PC-9 (cell line): Measurements from ENCODE around the gene TMEM30B. TPM values are rescaled to one million over a fixed set of nuclear protein-coding genes. Genes with fewer than 3 reads are reported as not detected.

ENCODE experiments used
- BruUV-seq: library from RNA; stranded (reverse); fragments of 400-500 nt; replicated peaks from 2 replicates; lab custom pipeline; 2021; lab: Mats Ljungman, UMichigan
- CTCF ChIA-PET: fragments of 300-600 bp; sonication (Branson Sonifier 250); formaldehyde crosslinking; loops from one replicate; lab custom pipeline; 2022; ENCODE audit warnings: antibody characterized with exemption; lab: Charles Lee
- POLR2A ChIA-PET: fragments of 300-600 bp; sonication (Branson Sonifier 250); formaldehyde crosslinking; loops from one replicate; lab custom pipeline; 2022; ENCODE audit warnings: antibody characterized with exemption; ENCODE audit not compliant: unreplicated experiment; lab: Charles Lee
- DNase-seq, 2 experiments: peaks; one replicate each; pipeline versions ENCODE4 v3.0.0 to v3.0.0-alpha.2; 2015 to 2022; ENCODE audit warnings: mixed read lengths in 1 of 2
- H2AFZ ChIP-seq: fragments of 200-600 bp; sonication (generic); 2 replicates; pipeline ENCODE4 v1.8.1; 2017; ENCODE audit warnings: antibody characterized with exemption
- H3F3A ChIP-seq: fragments of 200-600 bp; sonication (generic); 2 replicates; pipeline ENCODE4 v1.8.1; 2017; ENCODE audit warnings: antibody characterized with exemption, mild to moderate bottlenecking, low read depth; ENCODE audit not compliant: insufficient read depth
- H3K27ac ChIP-seq: fragments of 200-600 bp; sonication (generic); 2 replicates; pipeline ENCODE4 v1.6.1; 2016; ENCODE audit warnings: mixed run types
- H3K27me3 ChIP-seq: fragments of 200-600 bp; sonication (generic); 2 replicates; pipeline ENCODE4 v1.6.1; 2016; ENCODE audit warnings: low read depth, mixed run types; ENCODE audit not compliant: insufficient read depth
- H3K36me3 ChIP-seq: fragments of 200-600 bp; sonication (generic); 2 replicates; pipeline ENCODE4 v1.6.1; 2016; ENCODE audit warnings: low read depth, mixed run types
- H3K4me1 ChIP-seq: fragments of 200-600 bp; sonication (generic); replicated peaks from 2 replicates; pipeline ENCODE4 v1.6.1; 2016; ENCODE audit warnings: mixed run types; ENCODE audit not compliant: insufficient read depth
- H3K4me2 ChIP-seq: fragments of 200-600 bp; sonication (generic); 2 replicates; pipeline ENCODE4 v1.6.1; 2017; ENCODE audit warnings: mixed run types
- H3K4me3 ChIP-seq: fragments of 200-600 bp; sonication (generic); 2 replicates; pipeline ENCODE4 v1.6.1; 2016; ENCODE audit warnings: mixed run types
- H3K79me2 ChIP-seq: fragments of 200-600 bp; sonication (generic); 2 replicates; pipeline ENCODE4 v1.6.1; 2017; ENCODE audit warnings: low read depth, mixed run types
- H3K9me2 ChIP-seq: fragments of 200-600 bp; sonication (generic); 2 replicates; pipeline ENCODE4 v1.8.1; 2017; ENCODE audit warnings: mild to moderate bottlenecking; ENCODE audit not compliant: insufficient read depth
- H3K9me3 ChIP-seq: fragments of 200-600 bp; sonication (generic); 2 replicates; pipeline ENCODE4 v1.8.1; 2016; ENCODE audit warnings: low read depth; ENCODE audit not compliant: insufficient read depth
- H4K20me1 ChIP-seq: fragments of 200-600 bp; sonication (generic); 2 replicates; pipeline ENCODE4 v1.8.1; 2017; ENCODE audit not compliant: insufficient read depth
- CTCF ChIP-seq: fragments of 200-600 bp; sonication (generic); conservative IDR thresholded peaks from 2 replicates; pipeline ENCODE4 v1.6.1; 2017; ENCODE audit warnings: mixed run types, antibody characterized with exemption, mild to moderate bottlenecking, moderate library complexity
- EZH2 ChIP-seq: fragments of 200-600 bp; sonication (generic); IDR thresholded peaks from 2 replicates; pipeline ENCODE4 v1.8.0; 2017; ENCODE audit warnings: antibody characterized with exemption, low read depth
- intact Hi-C: fragments of 100-400 bp; cut with micrococcal nuclease; formaldehyde crosslinking; loops from one replicate; pipeline ENCODE4 v1.10.0; 2022; ENCODE audit not compliant: unreplicated experiment
- total RNA-seq: library from RNA; stranded (reverse); gene quantifications from 2 replicates; pipeline ENCODE4 v1.2.3, GENCODE V29; 2021

The TMEM30B gene
- total RNA-seq, 1 experiment from 2014 or later, result 19.6 TPM

GRCh38 chr14:61304688-61305087 lies 23.6 kb upstream of the TMEM30B start:
- Histone ChIP-seq H3K4me3 (no peak overlapping the region), H3K27ac (no peak overlapping the region), H3K27me3 (no peaks in the 10 kb centered on the region), H4K20me1 (no peaks in the 10 kb centered on the region), H3K36me3 (peaks cover 14% of the 10 kb centered on the region; the same call in 1 of the 2 replicates), H3F3A (no peaks in the 10 kb centered on the region), H3K79me2 (no peaks in the 10 kb centered on the region), H3K4me1 (no peaks in the 10 kb centered on the region), H3K9me2 (no peaks in the 10 kb centered on the region), H2AFZ (no peak overlapping the region), H3K4me2 (no peak overlapping the region), H3K9me3 (peaks cover 6% of the 10 kb centered on the region; the same call in 1 of the 2 replicates)
- intact Hi-C loops, result no loop called here
- DNase-seq, result no peak
- ChIA-PET CTCF (interaction anchor here (0.6 to 0.7 kb wide), 3 partner anchors 35 to 76 kb away, joined by 4 to 8 read pairs (median 4); no protein-coding TSS in a partner anchor), POLR2A (no interaction called here)
- BruUV-seq, result no TSS peak
- TF ChIP-seq CTCF (no peak), EZH2 (no peak)

- no peak overlapping the region for H3K4me2 ChIP-seq
- no peaks in the 10 kb centered on the region; the same call in 1 of the 2 replicates for H3F3A ChIP-seq
- no peak for DNase-seq
- H3K27ac ChIP-seq, result no peak overlapping the region
- H3K4me1 ChIP-seq, result 0 out of 2 replicates have a peak, but pooled peaks cover 4% of the 10 kb centered on the region
- no peak overlapping the region for H3K4me3 ChIP-seq
- CTCF ChIA-PET, result no interaction called here
- TF ChIP-seq CTCF (no peak), EZH2 (no peak)
- H3K9me2 ChIP-seq, result no peaks in the 10 kb centered on the region
- intact Hi-C loops, result no loop called here
- POLR2A ChIA-PET, result interaction anchor here (0.5 kb wide), 1 partner anchor 147 kb away, joined by 6 read pairs; no protein-coding TSS in a partner anchor
- no peaks in the 10 kb centered on the region for H3K27me3 ChIP-seq
- no peaks in the 10 kb centered on the region for H4K20me1 ChIP-seq
- peaks cover 6% of the 10 kb centered on the region; the same call in 1 of the 2 replicates for H3K9me3 ChIP-seq
- no TSS peak for BruUV-seq
- H3K79me2 ChIP-seq, result no peaks in the 10 kb centered on the region
- no peak overlapping the region for H2AFZ ChIP-seq
- peaks cover 14% of the 10 kb centered on the region; the same call in 1 of the 2 replicates for H3K36me3 ChIP-seq
Measured at GRCh38 chr14:61300754-61301153, 19.6 kb upstream of the TMEM30B start.

GRCh38 chr14:61300209-61300608 lies 19.1 kb upstream of the TMEM30B start:
- H3K27me3 ChIP-seq, result no peaks in the 10 kb centered on the region
- H3K4me1 ChIP-seq, result 0 out of 2 replicates have a peak, but pooled peaks cover 4% of the 10 kb centered on the region
- H3K4me2 ChIP-seq, result no peak overlapping the region
- no peaks in the 10 kb centered on the region for H3K9me2 ChIP-seq
- no TSS peak for BruUV-seq
- no peak overlapping the region for H3K4me3 ChIP-seq
- H3K27ac ChIP-seq, result no peak overlapping the region
- H4K20me1 ChIP-seq, result no peaks in the 10 kb centered on the region
- ChIA-PET POLR2A (interaction anchor here (0.5 kb wide), 1 partner anchor 148 kb away, joined by 6 read pairs; no protein-coding TSS in a partner anchor), CTCF (interaction anchor here (0.6 kb wide), 1 partner anchor 18 kb away, joined by 6 read pairs; no protein-coding TSS in a partner anchor)
- no peak overlapping the region for H2AFZ ChIP-seq
- no peak for DNase-seq
- no peaks in the 10 kb centered on the region; the same call in 1 of the 2 replicates for H3F3A ChIP-seq
- H3K79me2 ChIP-seq, result no peaks in the 10 kb centered on the region
- H3K9me3 ChIP-seq, result peaks cover 3% of the 10 kb centered on the region; the same call in 1 of the 2 replicates
- intact Hi-C loops, result no loop called here
- no peak for TF ChIP-seq EZH2
- TF ChIP-seq CTCF, result no peak
- H3K36me3 ChIP-seq, result peaks cover 14% of the 10 kb centered on the region; the same call in 1 of the 2 replicates
